Measurements from ENCODE around the gene ZNF473.

DNA sequence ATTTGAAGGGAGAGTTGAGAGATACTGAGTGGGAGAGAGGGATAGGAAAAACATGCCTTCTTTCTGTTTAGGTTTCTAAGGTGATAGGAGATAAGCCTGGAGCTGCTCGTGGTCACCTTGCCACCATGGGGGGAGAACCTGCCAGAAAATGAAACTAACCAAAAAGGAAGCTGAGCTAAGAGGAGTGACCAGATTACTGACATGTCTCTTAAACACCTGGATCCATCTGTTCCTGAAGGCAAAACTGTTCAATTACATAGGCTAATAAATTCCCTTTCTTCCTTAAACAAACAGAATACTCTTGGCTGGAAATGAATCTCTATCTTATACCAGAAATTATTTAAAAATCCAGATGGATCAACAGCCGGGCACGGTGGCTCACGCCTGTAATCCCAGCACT, 27.3 kb downstream of the ZNF473 start:
- TF ChIP-seq, protein P1, sequence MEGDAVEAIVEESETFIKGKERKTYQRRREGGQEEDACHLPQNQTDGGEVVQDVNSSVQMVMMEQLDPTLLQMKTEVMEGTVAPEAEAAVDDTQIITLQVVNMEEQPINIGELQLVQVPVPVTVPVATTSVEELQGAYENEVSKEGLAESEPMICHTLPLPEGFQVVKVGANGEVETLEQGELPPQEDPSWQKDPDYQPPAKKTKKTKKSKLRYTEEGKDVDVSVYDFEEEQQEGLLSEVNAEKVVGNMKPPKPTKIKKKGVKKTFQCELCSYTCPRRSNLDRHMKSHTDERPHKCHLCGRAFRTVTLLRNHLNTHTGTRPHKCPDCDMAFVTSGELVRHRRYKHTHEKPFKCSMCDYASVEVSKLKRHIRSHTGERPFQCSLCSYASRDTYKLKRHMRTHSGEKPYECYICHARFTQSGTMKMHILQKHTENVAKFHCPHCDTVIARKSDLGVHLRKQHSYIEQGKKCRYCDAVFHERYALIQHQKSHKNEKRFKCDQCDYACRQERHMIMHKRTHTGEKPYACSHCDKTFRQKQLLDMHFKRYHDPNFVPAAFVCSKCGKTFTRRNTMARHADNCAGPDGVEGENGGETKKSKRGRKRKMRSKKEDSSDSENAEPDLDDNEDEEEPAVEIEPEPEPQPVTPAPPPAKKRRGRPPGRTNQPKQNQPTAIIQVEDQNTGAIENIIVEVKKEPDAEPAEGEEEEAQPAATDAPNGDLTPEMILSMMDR (IDR thresholded peaks at IDR 0.05), result no peak
- no peak for TF ChIP-seq POLR2A (IDR thresholded peaks at IDR 0.05)

Measured in lower leg skin (tissue), 3 donors.